ENCODE measurements around the gene USP24. TPM values are rescaled to one million over a fixed set of nuclear protein-coding genes. Genes with fewer than 3 reads are reported as not detected.
"Not testable (repeated sequence)": the region's sequence is repeated elsewhere in the genome, so short reads cannot be mapped to it uniquely, and the experiment has no call there.

The USP24 gene
- total RNA-seq, 1 donor from 2014 or later, result 49.5 TPM

DNA sequence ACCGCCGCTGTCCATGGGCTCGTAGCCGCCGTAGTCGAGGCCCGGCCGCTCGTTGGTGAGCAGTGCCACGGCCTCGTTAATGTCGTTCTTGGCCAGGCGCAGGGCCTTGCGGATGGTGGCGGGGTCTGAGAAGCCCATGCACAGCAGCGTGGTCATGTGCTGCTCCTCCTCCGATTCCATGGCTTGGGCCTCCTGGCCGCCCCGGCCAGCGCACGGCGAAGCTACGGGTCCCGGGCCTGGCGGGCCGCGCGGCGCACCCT, 300 bp downstream of the USP24 start:
- Mint-ChIP-seq H3K27me3 (no peaks in the 10 kb centered on the region), H3K4me3 (peak overlapping the region; percentile 97), H3K4me1 (peaks cover 61% of the 10 kb centered on the region), H3K36me3 (ENCODE audit: low read depth) (peaks cover 16% of the 10 kb centered on the region), H3K27ac (no peak overlapping the region), H3K9me3 (no peaks in the 10 kb centered on the region)
- no peak for DNase-seq
- intact Hi-C loops (cut with micrococcal nuclease), result loop anchor here (1.0 to 5.0 kb wide), 3 partner anchors 43 to 63 kb away; no protein-coding TSS in a partner anchor

- Mint-ChIP-seq H3K4me3 (peak overlapping the region; percentile 97), H3K27me3 (no peaks in the 10 kb centered on the region), H3K9me3 (no peaks in the 10 kb centered on the region), H3K36me3 (ENCODE audit: low read depth) (peaks cover 16% of the 10 kb centered on the region), H3K4me1 (peaks cover 64% of the 10 kb centered on the region), H3K27ac (peak overlapping the region; percentile 89)
- DNase-seq, result peak; percentile 81
- intact Hi-C loops (cut with micrococcal nuclease), result loop anchor here (5.0 kb wide), 2 partner anchors 47 to 62 kb away; no protein-coding TSS in a partner anchor
Measured at GRCh38 chr1:55214212-55214933, 791 bp downstream of the USP24 start.

DNA sequence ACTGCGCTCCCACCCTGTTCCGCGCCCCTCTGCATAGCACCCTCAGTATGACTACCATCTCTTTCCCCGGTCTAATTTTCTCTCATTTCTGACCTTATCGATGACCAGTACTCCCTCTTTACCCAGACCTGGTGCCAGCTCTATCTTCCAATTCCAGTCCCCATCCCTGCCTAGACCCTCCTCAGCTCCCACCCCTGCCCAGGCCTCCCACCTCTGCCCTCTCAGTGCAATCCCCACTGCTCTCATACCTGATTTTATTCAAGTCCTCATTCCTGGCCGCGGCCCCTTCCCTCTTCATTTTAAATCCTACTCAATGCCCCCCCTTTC, 1.3 kb downstream of the USP24 start:
- H3K27ac Mint-ChIP-seq, result peak overlapping the region; percentile 89
- H3K4me3 Mint-ChIP-seq, result peak overlapping the region; percentile 97
- H3K9me3 Mint-ChIP-seq, result no peaks in the 10 kb centered on the region
- no peaks in the 10 kb centered on the region for H3K27me3 Mint-ChIP-seq
- intact Hi-C loops (cut with micrococcal nuclease), result loop anchor here (1.0 to 5.0 kb wide), 4 partner anchors 11 to 63 kb away; no protein-coding TSS in a partner anchor
- no peak for DNase-seq
- H3K4me1 Mint-ChIP-seq, result peaks cover 67% of the 10 kb centered on the region
- H3K36me3 Mint-ChIP-seq (ENCODE audit: low read depth), result peaks cover 16% of the 10 kb centered on the region

- no peaks in the 10 kb centered on the region for H3K27me3 Mint-ChIP-seq
- peak; percentile 68 for DNase-seq
- H3K36me3 Mint-ChIP-seq (ENCODE audit: low read depth), result peaks cover 16% of the 10 kb centered on the region
- peak overlapping the region; percentile 89 for H3K27ac Mint-ChIP-seq
- intact Hi-C loops (cut with micrococcal nuclease), result loop anchor here (1.0 to 5.0 kb wide), 4 partner anchors 10 to 64 kb away; no protein-coding TSS in a partner anchor
- H3K4me1 Mint-ChIP-seq, result peaks cover 66% of the 10 kb centered on the region
- peak overlapping the region; percentile 97 for H3K4me3 Mint-ChIP-seq
- H3K9me3 Mint-ChIP-seq, result no peaks in the 10 kb centered on the region
Measured at GRCh38 chr1:55213151-55213884, 1.8 kb downstream of the USP24 start.

DNA sequence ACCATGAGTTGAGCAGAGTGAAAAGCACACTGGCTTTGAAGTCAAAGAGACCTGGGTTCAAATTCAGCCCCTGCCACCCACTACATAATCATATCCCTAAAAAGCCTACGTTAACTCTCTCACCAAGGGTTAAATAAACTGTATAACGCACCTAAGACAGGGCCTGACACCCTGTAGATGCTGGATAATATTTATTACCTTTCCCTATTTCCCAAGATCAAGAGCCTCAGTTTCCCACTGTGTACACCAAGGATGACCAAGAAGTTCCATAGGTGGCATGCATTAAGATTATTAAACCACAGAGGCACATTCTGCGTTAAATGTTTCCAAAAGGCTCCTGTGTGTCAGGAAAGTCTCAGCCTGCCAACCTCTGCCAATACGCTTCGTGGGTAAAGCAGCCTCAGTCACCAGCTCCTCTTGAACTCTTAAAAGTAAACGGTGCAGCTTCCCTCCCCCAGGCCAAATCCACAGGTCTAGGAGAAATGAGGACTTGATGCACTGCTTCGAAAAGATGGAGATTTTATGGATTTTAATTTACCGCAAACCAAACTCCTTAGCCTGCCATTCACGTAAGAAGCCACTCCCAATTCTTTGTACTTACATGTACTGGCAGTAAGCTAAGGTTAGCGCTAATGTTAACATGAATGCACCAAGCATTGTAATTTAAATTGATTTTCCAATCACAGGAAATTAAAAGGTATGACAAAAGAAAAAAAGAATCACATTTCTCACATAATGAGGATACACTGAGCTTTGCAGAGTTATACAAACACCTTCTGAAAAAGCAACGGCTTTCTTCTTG, 2.6 kb downstream of the USP24 start:
- peak; percentile 62 for DNase-seq
- intact Hi-C loops (cut with micrococcal nuclease), result loop anchor here (1.0 to 5.0 kb wide), 4 partner anchors 9 to 65 kb away; no protein-coding TSS in a partner anchor
- H3K4me3 Mint-ChIP-seq, result peak overlapping the region; percentile 97

GRCh38 chr1:55211863-55212262, 3.3 kb downstream of the USP24 start:
- Mint-ChIP-seq H3K27me3 (no peaks in the 10 kb centered on the region), H3K36me3 (ENCODE audit: low read depth) (peaks cover 20% of the 10 kb centered on the region), H3K9me3 (no peaks in the 10 kb centered on the region), H3K4me3 (peak overlapping the region; percentile 97), H3K4me1 (peaks cover 61% of the 10 kb centered on the region), H3K27ac (no peak overlapping the region)
- intact Hi-C loops (cut with micrococcal nuclease), result loop anchor here (5.0 kb wide), 2 partner anchors 45 to 60 kb away; no protein-coding TSS in a partner anchor
- DNase-seq, result no peak

More for the DNA sequence above, 2.6 kb downstream of the USP24 start:
- peaks cover 64% of the 10 kb centered on the region for H3K4me1 Mint-ChIP-seq
- H3K9me3 Mint-ChIP-seq, result no peaks in the 10 kb centered on the region
- no peaks in the 10 kb centered on the region for H3K27me3 Mint-ChIP-seq
- H3K36me3 Mint-ChIP-seq (ENCODE audit: low read depth), result peaks cover 20% of the 10 kb centered on the region
- H3K27ac Mint-ChIP-seq, result peak overlapping the region; percentile 62

GRCh38 chr1:55210990-55211801, 4.0 kb downstream of the USP24 start:
- Mint-ChIP-seq H3K4me1 (peaks cover 58% of the 10 kb centered on the region), H3K27ac (no peak overlapping the region), H3K4me3 (peak overlapping the region; percentile 44), H3K27me3 (no peaks in the 10 kb centered on the region), H3K9me3 (no peaks in the 10 kb centered on the region), H3K36me3 (ENCODE audit: low read depth) (peaks cover 23% of the 10 kb centered on the region)
- no peak for DNase-seq
- intact Hi-C loops (cut with micrococcal nuclease), result loop anchor here (5.0 kb wide), 2 partner anchors 44 to 59 kb away; no protein-coding TSS in a partner anchor

DNA sequence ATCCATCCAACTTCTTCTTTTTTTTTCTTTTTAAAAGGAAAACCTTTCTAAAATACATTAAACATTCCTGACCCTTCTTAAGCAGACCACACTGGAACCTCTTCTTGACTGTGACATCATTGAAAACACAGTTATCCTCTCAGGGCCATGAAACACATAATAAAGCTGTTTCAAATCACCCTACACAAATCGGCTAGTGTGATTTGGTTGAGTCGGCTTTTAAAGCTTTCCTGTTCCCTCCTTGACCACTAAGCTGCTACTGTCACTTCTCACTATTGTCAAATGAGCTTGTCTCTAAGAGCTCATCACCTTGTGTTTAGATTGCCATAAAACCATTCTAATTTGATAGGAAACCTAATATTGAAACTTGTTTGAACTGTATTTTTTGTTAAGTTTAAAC, 5.9 kb downstream of the USP24 start:
- H3K9me3 Mint-ChIP-seq, result no peaks in the 10 kb centered on the region
- intact Hi-C loops (cut with micrococcal nuclease), result no loop called here
- H3K27me3 Mint-ChIP-seq, result no peaks in the 10 kb centered on the region
- peaks cover 59% of the 10 kb centered on the region for H3K4me1 Mint-ChIP-seq
- H3K36me3 Mint-ChIP-seq (ENCODE audit: low read depth), result peaks cover 22% of the 10 kb centered on the region
- no peak overlapping the region for H3K4me3 Mint-ChIP-seq
- no peak overlapping the region for H3K27ac Mint-ChIP-seq
- DNase-seq, result no peak

DNA sequence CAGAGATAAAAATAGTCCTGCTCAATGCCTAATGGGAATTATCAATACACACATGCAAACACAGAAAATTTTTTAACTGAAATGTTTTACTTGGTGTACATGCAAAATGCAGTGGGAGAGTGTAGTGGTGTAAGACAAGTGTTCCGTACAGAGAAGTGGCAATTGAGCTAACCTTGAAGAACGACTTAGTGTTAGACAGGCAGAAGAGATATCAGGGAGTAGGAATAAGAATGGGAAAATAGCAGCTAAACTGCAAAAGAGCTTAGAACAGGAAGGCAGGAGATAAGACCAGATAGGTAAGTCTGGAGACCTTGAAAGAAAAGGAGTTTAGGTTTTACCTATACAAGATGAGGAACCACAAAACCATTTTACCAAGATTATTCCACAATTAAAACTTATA, 9.0 kb downstream of the USP24 start:
- intact Hi-C loops (cut with micrococcal nuclease), result no loop called here
- no peak for DNase-seq
- H3K9me3 Mint-ChIP-seq, result no peaks in the 10 kb centered on the region
- H3K27me3 Mint-ChIP-seq, result no peaks in the 10 kb centered on the region
- no peak overlapping the region for H3K4me3 Mint-ChIP-seq
- H3K36me3 Mint-ChIP-seq (ENCODE audit: low read depth), result peaks cover 14% of the 10 kb centered on the region
- H3K27ac Mint-ChIP-seq, result no peak overlapping the region
- peaks cover 49% of the 10 kb centered on the region for H3K4me1 Mint-ChIP-seq

- H3K27ac Mint-ChIP-seq, result peak overlapping the region; percentile 3
- peaks cover 16% of the 10 kb centered on the region for H3K36me3 Mint-ChIP-seq (ENCODE audit: low read depth)
- peaks cover 46% of the 10 kb centered on the region for H3K4me1 Mint-ChIP-seq
- H3K27me3 Mint-ChIP-seq, result no peaks in the 10 kb centered on the region
- intact Hi-C loops (cut with micrococcal nuclease), result loop anchor here (1.0 to 5.0 kb wide), 2 partner anchors 10 to 52 kb away; no protein-coding TSS in a partner anchor
- no peak overlapping the region for H3K4me3 Mint-ChIP-seq
- DNase-seq, result peak; percentile 52
- H3K9me3 Mint-ChIP-seq, result no peaks in the 10 kb centered on the region
Measured at GRCh38 chr1:55204997-55205396, 10.2 kb downstream of the USP24 start.

GRCh38 chr1:55203064-55203463, 12.1 kb downstream of the USP24 start:
- Mint-ChIP-seq H3K4me1 (peaks cover 42% of the 10 kb centered on the region), H3K36me3 (ENCODE audit: low read depth) (peaks cover 20% of the 10 kb centered on the region), H3K4me3 (peak overlapping the region; percentile 30), H3K9me3 (no peaks in the 10 kb centered on the region), H3K27me3 (no peaks in the 10 kb centered on the region), H3K27ac (no peak overlapping the region)
- DNase-seq, result no peak
- intact Hi-C loops (cut with micrococcal nuclease), result loop anchor here (1.0 to 5.0 kb wide), 2 partner anchors 10 to 54 kb away; no protein-coding TSS in a partner anchor

DNA sequence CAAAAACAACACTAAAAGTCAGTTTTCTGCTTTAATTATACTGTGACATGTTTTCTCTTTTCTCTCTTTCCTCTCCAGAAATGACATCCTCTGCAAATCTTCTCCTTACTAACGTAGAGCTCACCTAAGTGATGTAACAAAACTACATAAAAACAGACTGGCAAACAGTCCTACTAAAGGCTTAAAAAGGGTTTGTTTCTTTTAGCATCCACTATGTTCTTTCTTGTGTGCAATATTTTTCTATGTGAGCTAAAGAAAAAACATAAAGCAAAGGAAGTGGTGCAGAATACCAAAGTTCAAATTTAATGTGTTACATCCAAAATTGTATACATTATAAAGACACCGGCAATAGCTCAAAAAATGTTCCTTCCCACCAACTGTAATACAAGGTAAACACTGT, 14.5 kb downstream of the USP24 start:
- peaks cover 55% of the 10 kb centered on the region for H3K4me1 Mint-ChIP-seq
- no peaks in the 10 kb centered on the region for H3K9me3 Mint-ChIP-seq
- no peak for DNase-seq
- intact Hi-C loops (cut with micrococcal nuclease), result loop anchor here (5.0 kb wide), 1 partner anchor 57 kb away; no protein-coding TSS in a partner anchor
- peaks cover 21% of the 10 kb centered on the region for H3K36me3 Mint-ChIP-seq (ENCODE audit: low read depth)
- H3K4me3 Mint-ChIP-seq, result no peak overlapping the region
- no peak overlapping the region for H3K27ac Mint-ChIP-seq
- H3K27me3 Mint-ChIP-seq, result no peaks in the 10 kb centered on the region

- DNase-seq, H3K9me3 Mint-ChIP-seq, H3K27ac Mint-ChIP-seq, H3K27me3 Mint-ChIP-seq, H3K4me3 Mint-ChIP-seq: not testable (repeated sequence)
- Mint-ChIP-seq H3K36me3 (ENCODE audit: low read depth) (peaks cover 26% of the 10 kb centered on the region), H3K4me1 (peaks cover 60% of the 10 kb centered on the region)
- intact Hi-C loops (cut with micrococcal nuclease), result loop anchor here (5.0 kb wide), 1 partner anchor 58 kb away; no protein-coding TSS in a partner anchor
Measured at GRCh38 chr1:55199735-55200134, 15.4 kb downstream of the USP24 start.
